Upper lobe of left lung (tissue), 6 donors: Measurements from ENCODE around the gene PPM1B. TPM values are rescaled to one million over a fixed set of nuclear protein-coding genes. Genes with fewer than 3 reads are reported as not detected.
"Not testable (repeated sequence)": the region's sequence is repeated elsewhere in the genome, so short reads cannot be mapped to it uniquely, and the experiment has no call there.

Experiments
- ATAC-seq, 2 donors: fragments of 200-7000 bp; cut with Tn5 transposase; one replicate each; pipeline ENCODE4 v1.9.1; 2022; ENCODE audit warnings: mild to moderate bottlenecking in 2 of 2, moderate library complexity in 2 of 2; ENCODE audit not compliant: low FRiP score in 2 of 2
- DNase-seq, 2 donors: peaks; one replicate each; pipeline ENCODE4 v3.0.0-alpha.2; 2019 to 2020
- H3K27ac ChIP-seq, 4 donors: fragments of 200-600 bp; sonication (generic); one replicate each; pipeline ENCODE4 v1.5.1; 2016 to 2019
- H3K27me3 ChIP-seq, 4 donors: fragments of 200-600 bp; sonication (generic); one replicate each; pipeline ENCODE4 v1.5.1; 2017 to 2019
- H3K36me3 ChIP-seq, 4 donors: fragments of 200-600 bp; sonication (generic); one replicate each; pipeline ENCODE4 v1.5.1; 2016 to 2019
- H3K4me1 ChIP-seq, 4 donors: fragments of 200-600 bp; sonication (generic); one replicate each; pipeline ENCODE4 v1.5.1; 2018 to 2019
- H3K4me3 ChIP-seq, 4 donors: fragments of 200-600 bp; sonication (generic); one replicate each; pipeline ENCODE4 v1.5.1; 2017 to 2019; ENCODE audit warnings: mild to moderate bottlenecking in 2 of 4, moderate library complexity in 1 of 4
- H3K9me3 ChIP-seq, 4 donors: fragments of 200-600 bp; sonication (generic); one replicate each; pipeline ENCODE4 v1.5.1; 2018 to 2019
- CTCF ChIP-seq, 6 experiments: fragments of 450-650 bp in 4 of 6; fragments of 200-600 bp in 2 of 6; sonication (generic) in 2 of 6; IDR thresholded peaks; one replicate each; pipeline ENCODE4 v1.5.1; 2016 to 2019; ENCODE audit warnings: antibody characterized with exemption in 6 of 6
- EP300 ChIP-seq, 4 donors: sonication (generic); formaldehyde crosslinking; IDR thresholded peaks; one replicate each; pipeline ENCODE4 v1.5.1; 2017; ENCODE audit warnings: antibody characterized with exemption in 4 of 4, control low read depth in 2 of 4
- POLR2A ChIP-seq, 4 donors: fragments of 450-650 bp; IDR thresholded peaks; one replicate each; pipeline ENCODE4 v1.5.1; 2016 to 2017; ENCODE audit warnings: antibody characterized with exemption in 4 of 4, mild to moderate bottlenecking in 2 of 4
- POLR2AphosphoS5 ChIP-seq, 2 donors: sonication (generic); formaldehyde crosslinking; IDR thresholded peaks; one replicate each; pipeline ENCODE4 v1.5.1; 2017; ENCODE audit warnings: antibody characterized with exemption in 2 of 2
- WGBS, 2 donors: methylation state at CpG; one replicate each; pipeline ENCODE4 v1.1.5; 2017 to 2018; 5-methylcytosine and 5-hydroxymethylcytosine counted together
- total RNA-seq, 6 donors: library from RNA; depleted of rRNA in 4 of 6; stranded (reverse); fragments of >200 nt in 4 of 6; gene quantifications; one replicate each; pipeline versions ENCODE4 v1.1.0 to v1.2.1, GENCODE V29; 2016 to 2021
- donor health status: DM: no; HTN: no; CAD: no; lungs with moderate emphysema.
- donor health status: DM: no; HTN: yes; CAD: no; lungs with severe emphysema.

PPM1B gene
- total RNA-seq, 6 donors from 2014 or later: 35.5 to 71.2 (median 45.6) TPM

GRCh38 chr2:44250376-44250775 is 81.7 kb downstream of the PPM1B start:
- Histone ChIP-seq H3K4me1 (no peaks in the 10 kb centered on the region), H3K9me3 (peaks cover 0 to 8% (median 0%) of the 10 kb centered on the region in 4 donors), H3K27me3 (no peaks in the 10 kb centered on the region), H3K27ac (no peak overlapping the region), H3K36me3 (no peaks in the 10 kb centered on the region), H3K4me3 (no peak overlapping the region)
- TF ChIP-seq POLR2AphosphoS5 (IDR thresholded peaks at IDR 0.05): no peak
- TF ChIP-seq CTCF (IDR thresholded peaks at IDR 0.05): no peak
- TF ChIP-seq POLR2A (IDR thresholded peaks at IDR 0.05): no peak
- no peak for TF ChIP-seq EP300 (IDR thresholded peaks at IDR 0.05)
- 69 to 79% methylated on average over 3 of the region's 3 CpGs for WGBS, 2 donors
- DNase-seq: no peak
- no peak for ATAC-seq

- ATAC-seq: no peak
- Histone ChIP-seq H3K9me3 (peaks cover 0 to 8% (median 0%) of the 10 kb centered on the region in 4 donors), H3K4me1 (no peaks in the 10 kb centered on the region), H3K4me3 (no peak overlapping the region), H3K27ac (no peak overlapping the region), H3K36me3 (no peaks in the 10 kb centered on the region), H3K27me3 (no peaks in the 10 kb centered on the region)
- no peak for DNase-seq
- 96 to 97% methylated on average over 2 of the region's 2 CpGs for WGBS, 2 donors
- no peak for TF ChIP-seq POLR2AphosphoS5 (IDR thresholded peaks at IDR 0.05)
- no peak for TF ChIP-seq POLR2A (IDR thresholded peaks at IDR 0.05)
- no peak for TF ChIP-seq CTCF (IDR thresholded peaks at IDR 0.05)
- no peak for TF ChIP-seq EP300 (IDR thresholded peaks at IDR 0.05)
Measured at GRCh38 chr2:44254023-44254422, 85.3 kb downstream of the PPM1B start.

DNA sequence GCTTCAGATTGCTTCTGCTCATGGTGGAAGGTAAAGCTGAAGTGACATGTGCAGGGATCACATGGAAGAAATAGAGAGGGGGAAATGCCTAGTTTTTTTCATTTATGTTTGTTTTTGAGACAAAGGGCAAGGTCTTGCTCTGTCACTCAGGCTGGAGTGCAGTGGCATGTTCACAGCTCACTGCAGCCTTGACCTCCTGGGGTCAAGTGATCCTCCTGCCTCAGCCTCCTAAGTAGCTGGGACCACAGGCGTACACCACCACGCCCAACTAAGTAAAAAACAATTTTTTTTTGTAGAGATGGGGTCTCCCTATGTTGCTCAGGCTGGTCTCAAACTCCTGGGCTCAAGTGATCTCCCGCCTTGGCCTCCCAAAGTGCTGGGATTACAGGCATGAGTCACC is 87.0 kb downstream of the PPM1B start:
- ATAC-seq, H3K27me3 ChIP-seq, H3K27ac ChIP-seq, H3K4me1 ChIP-seq, H3K9me3 ChIP-seq, H3K36me3 ChIP-seq, H3K4me3 ChIP-seq, DNase-seq: not testable (repeated sequence)
- WGBS, 2 donors: 94 to 95% methylated on average over 3 of the region's 3 CpGs

DNA sequence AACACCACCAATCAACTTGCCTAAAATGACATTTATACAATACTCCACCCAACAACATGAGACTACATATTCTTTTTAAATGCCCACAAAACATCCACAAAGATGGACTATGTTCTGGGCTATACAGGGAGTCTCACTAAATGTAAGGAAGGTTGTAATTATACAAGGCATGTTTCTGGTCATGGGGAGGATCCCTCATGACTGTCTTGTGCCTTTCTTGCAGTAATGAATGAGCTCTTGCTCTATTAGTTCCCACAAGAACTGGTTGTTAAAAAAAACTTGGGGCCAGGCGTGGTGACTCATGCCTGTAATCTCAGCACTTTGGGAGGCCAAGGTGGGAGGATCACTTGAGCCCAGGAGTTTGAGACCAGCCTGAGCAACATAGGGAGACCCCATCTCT is 89.1 kb downstream of the PPM1B start:
- not testable (repeated sequence) for ATAC-seq, H3K9me3 ChIP-seq, H3K36me3 ChIP-seq, DNase-seq, H3K4me3 ChIP-seq, H3K4me1 ChIP-seq, H3K27me3 ChIP-seq, H3K27ac ChIP-seq
- WGBS, 2 donors: 91 to 100% methylated on average over 1 of the region's 1 CpG

GRCh38 chr2:44267269-44267795 is 98.7 kb downstream of the PPM1B start:
- Histone ChIP-seq H3K9me3 (no peaks in the 10 kb centered on the region), H3K27me3 (no peaks in the 10 kb centered on the region), H3K36me3 (no peaks in the 10 kb centered on the region), H3K4me1 (no peaks in the 10 kb centered on the region), H3K4me3 (no peak overlapping the region), H3K27ac (peak overlapping the region in 1 of 4 donors; percentile 9)
- WGBS, 2 donors: 75 to 86% methylated on average over 3 of the region's 3 CpGs
- no peak for ATAC-seq
- TF ChIP-seq EP300 (IDR thresholded peaks at IDR 0.05): no peak
- no peak for TF ChIP-seq POLR2A (IDR thresholded peaks at IDR 0.05)
- no peak for TF ChIP-seq CTCF (IDR thresholded peaks at IDR 0.05)
- TF ChIP-seq POLR2AphosphoS5 (IDR thresholded peaks at IDR 0.05): no peak
- no peak for DNase-seq

DNA sequence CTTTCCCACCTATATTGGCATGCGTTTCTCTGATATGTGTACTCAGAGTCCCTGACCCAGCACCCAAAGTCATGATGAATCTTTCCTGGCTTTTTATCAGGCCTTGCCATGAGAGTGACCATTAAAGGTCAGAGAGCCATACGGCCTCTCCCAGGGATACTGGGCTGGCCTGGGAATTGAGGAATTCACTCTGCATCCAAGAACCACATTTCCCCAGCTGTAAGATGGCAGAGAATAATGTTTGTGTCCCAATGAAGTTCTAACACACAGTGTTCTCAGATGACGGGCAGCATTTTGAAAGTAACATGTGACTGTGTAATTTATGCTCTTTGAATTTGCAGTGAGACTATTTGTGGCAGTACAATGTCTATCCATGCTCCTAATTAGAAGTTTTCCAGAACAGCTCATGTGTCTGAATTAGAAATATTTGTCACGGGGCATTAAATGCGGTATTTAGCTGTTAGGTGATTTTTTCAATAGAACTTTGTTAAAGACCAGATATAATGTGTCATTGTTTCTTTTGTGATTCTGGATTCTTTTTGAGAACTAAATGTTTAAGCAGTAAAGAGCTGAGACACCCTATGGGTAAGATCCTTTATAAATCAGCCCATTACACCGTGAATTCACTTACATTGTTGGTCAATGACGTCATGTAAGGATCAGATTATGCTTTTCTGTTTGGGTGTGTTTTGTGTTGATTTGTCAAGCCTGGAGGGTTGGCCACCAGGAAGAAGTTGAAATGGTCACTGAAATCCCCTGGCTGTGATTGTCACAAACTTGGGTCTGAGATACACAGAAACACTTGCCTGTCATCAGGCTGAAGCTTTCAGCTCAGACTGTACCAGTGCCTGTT is 99.3 kb downstream of the PPM1B start:
- H3K9me3 ChIP-seq: no peaks in the 10 kb centered on the region
- peak in 1 of 2 donors; percentile 40 for ATAC-seq
- H3K27me3 ChIP-seq: no peaks in the 10 kb centered on the region
- H3K27ac ChIP-seq: peak overlapping the region in 2 of 4 donors; percentile 18 to 27
- TF ChIP-seq EP300 (IDR thresholded peaks at IDR 0.05): peak in 1 of 4 donors; percentile 13
- TF ChIP-seq CTCF (IDR thresholded peaks at IDR 0.05): no peak
- peak in 1 of 2 donors; percentile 42 for TF ChIP-seq POLR2AphosphoS5 (IDR thresholded peaks at IDR 0.05)
- TF ChIP-seq POLR2A (IDR thresholded peaks at IDR 0.05): no peak
- H3K36me3 ChIP-seq: no peaks in the 10 kb centered on the region
- H3K4me3 ChIP-seq: no peak overlapping the region
- 76 to 84% methylated on average over 7 of the region's 7 CpGs for WGBS, 2 donors
- no peak for DNase-seq
- H3K4me1 ChIP-seq: no peaks in the 10 kb centered on the region
